HEK293 (cell line): ENCODE results near the gene MASP1.

Source experiments
- CTCF ChIA-PET: fragments of 350-600 bp; formaldehyde crosslinking; extraction: SDS; loops from one replicate; lab custom pipeline; 2021; ENCODE audit warnings: antibody characterized with exemption; lab: Yijun Ruan, JAX
- POLR2A ChIA-PET: fragments of 300-600 bp; formaldehyde crosslinking; extraction: SDS; loops from one replicate; lab custom pipeline; 2020; ENCODE audit warnings: antibody characterized with exemption, inconsistent platforms; lab: Yijun Ruan, JAX
- H3K27ac ChIP-seq: fragments of 200-500 bp; sonication (Bioruptor generic); 2 replicates; pipeline ENCODE4 v1.5.1; 2014; ENCODE audit warnings: low read depth, low read length, control low read depth, inconsistent platforms; ENCODE audit errors: extremely low read depth
- H3K36me3 ChIP-seq, 2 experiments: fragments of 200-500 bp in 1 of 2; sonication (Bioruptor generic) in 1 of 2; 1 replicate in 1 of 2; 2 replicates in 1 of 2; pipeline ENCODE4 v1.5.1; 2014 to 2017; ENCODE audit warnings: inconsistent platforms in 2 of 2, low read length in 2 of 2; ENCODE audit not compliant: control insufficient read depth in 2 of 2, insufficient read depth in 1 of 2
- H3K4me1 ChIP-seq: fragments of 200-500 bp; sonication (Bioruptor generic); 2 replicates; pipeline ENCODE4 v1.5.1; 2014; ENCODE audit warnings: mild to moderate bottlenecking, low read length, inconsistent platforms; ENCODE audit not compliant: control insufficient read depth, insufficient read depth
- H3K4me3 ChIP-seq: 2 replicates; pipeline ENCODE4 v1.5.1; 2011; ENCODE audit warnings: low read depth, mild to moderate bottlenecking, control low read depth, low read length, moderate library complexity
- H3K9me3 ChIP-seq: fragments of 200-500 bp; sonication (Bioruptor generic); 2 replicates; pipeline ENCODE4 v1.5.1; 2014; ENCODE audit warnings: low read depth, low read length, inconsistent platforms; ENCODE audit not compliant: control insufficient read depth, insufficient read depth
- AEBP2 ChIP-seq: fragments of 450-650 bp; formaldehyde crosslinking; IDR thresholded peaks from 2 replicates; pipeline ENCODE4 v1.5.1; 2016; ENCODE audit warnings: missing biosample characterization, missing genetic modification characterization, borderline replicate concordance
- BCL11B ChIP-seq: fragments of 450-650 bp; formaldehyde crosslinking; IDR thresholded peaks from 2 replicates; pipeline ENCODE4 v1.5.1; 2016; ENCODE audit warnings: low read depth, missing biosample characterization, missing genetic modification characterization
- FEZF1 ChIP-seq: fragments of 450-650 bp; formaldehyde crosslinking; IDR thresholded peaks from 2 replicates; pipeline ENCODE4 v1.5.1; 2016; ENCODE audit warnings: missing biosample characterization, missing genetic modification characterization
- HOXA7 ChIP-seq: sonication (generic); formaldehyde crosslinking; IDR thresholded peaks from 2 replicates; pipeline ENCODE4 v1.8.1; 2022; ENCODE audit warnings: missing genetic modification reagents, borderline replicate concordance
- MEIS1 ChIP-seq: sonication (generic); formaldehyde crosslinking; IDR thresholded peaks from 2 replicates; pipeline ENCODE4 v1.8.1; 2022; ENCODE audit warnings: missing genetic modification reagents, mild to moderate bottlenecking, borderline replicate concordance
- PRDM1 ChIP-seq: fragments of 450-650 bp; formaldehyde crosslinking; IDR thresholded peaks from 2 replicates; pipeline ENCODE4; 2016; ENCODE audit warnings: missing biosample characterization, missing genetic modification characterization
- TCF7L2 ChIP-seq: IDR thresholded peaks from 2 replicates; pipeline ENCODE4 v1.6.1; 2011; ENCODE audit warnings: low read depth, mild to moderate bottlenecking, inconsistent platforms, low read length, moderate library complexity, borderline replicate concordance
- ZBTB1 ChIP-seq: fragments of 450-650 bp; formaldehyde crosslinking; IDR thresholded peaks from 2 replicates; pipeline ENCODE4 v1.5.1; 2016; ENCODE audit warnings: missing biosample characterization, missing genetic modification characterization
- ZBTB21 ChIP-seq: fragments of 450-650 bp; formaldehyde crosslinking; IDR thresholded peaks from 2 replicates; pipeline ENCODE4 v1.5.1; 2017; ENCODE audit warnings: missing biosample characterization, missing genetic modification characterization
- ZEB2 ChIP-seq: fragments of 450-650 bp; formaldehyde crosslinking; IDR thresholded peaks from 2 replicates; pipeline ENCODE4 v1.5.1; 2016; ENCODE audit warnings: missing biosample characterization, missing genetic modification characterization
- ZFP41 ChIP-seq: fragments of 450-650 bp; formaldehyde crosslinking; IDR thresholded peaks from 2 replicates; pipeline ENCODE4 v1.5.1; 2016; ENCODE audit warnings: missing biosample characterization, missing genetic modification characterization, borderline replicate concordance
- ZNF2 ChIP-seq: fragments of 450-650 bp; formaldehyde crosslinking; IDR thresholded peaks from 2 replicates; pipeline ENCODE4 v1.5.1; 2016; ENCODE audit warnings: missing biosample characterization, missing genetic modification characterization
- ZNF280C ChIP-seq: fragments of 450-650 bp; formaldehyde crosslinking; IDR thresholded peaks from 2 replicates; pipeline ENCODE4 v1.5.1; 2016; ENCODE audit warnings: missing biosample characterization, missing genetic modification characterization
- ZNF324 ChIP-seq: fragments of 450-650 bp; formaldehyde crosslinking; IDR thresholded peaks from 2 replicates; pipeline ENCODE4 v1.5.1; 2016; ENCODE audit warnings: missing biosample characterization, missing genetic modification characterization
- ZNF335 ChIP-seq: fragments of 450-650 bp; formaldehyde crosslinking; conservative IDR thresholded peaks from 2 replicates; pipeline ENCODE4 v1.5.1; 2016; ENCODE audit warnings: missing biosample characterization, missing genetic modification characterization
- ZNF404 ChIP-seq: fragments of 450-650 bp; formaldehyde crosslinking; IDR thresholded peaks from 2 replicates; pipeline ENCODE4 v1.5.1; 2017; ENCODE audit warnings: missing biosample characterization, missing genetic modification characterization
- ZNF416 ChIP-seq: fragments of 450-650 bp; formaldehyde crosslinking; IDR thresholded peaks from 2 replicates; pipeline ENCODE4 v1.5.1; 2016; ENCODE audit warnings: missing biosample characterization, missing genetic modification characterization
- ZNF449 ChIP-seq: fragments of 450-650 bp; formaldehyde crosslinking; IDR thresholded peaks from 2 replicates; pipeline ENCODE4 v1.5.1; 2017; ENCODE audit warnings: missing biosample characterization, mild to moderate bottlenecking, missing genetic modification characterization, moderate library complexity
- ZNF48 ChIP-seq: fragments of 450-650 bp; formaldehyde crosslinking; IDR thresholded peaks from 2 replicates; pipeline ENCODE4 v1.5.1; 2016; ENCODE audit warnings: missing biosample characterization, missing genetic modification characterization
- ZNF501 ChIP-seq: fragments of 450-650 bp; formaldehyde crosslinking; IDR thresholded peaks from 2 replicates; pipeline ENCODE4 v1.5.1; 2016; ENCODE audit warnings: missing biosample characterization, missing genetic modification characterization
- ZNF521 ChIP-seq: fragments of 450-650 bp; formaldehyde crosslinking; IDR thresholded peaks from 2 replicates; pipeline ENCODE4 v1.5.1; 2017; ENCODE audit warnings: missing biosample characterization, mild to moderate bottlenecking, missing genetic modification characterization
- ZNF561 ChIP-seq: fragments of 450-650 bp; IDR thresholded peaks from 2 replicates; pipeline ENCODE4 v1.5.1; 2018; ENCODE audit warnings: missing biosample characterization, missing genetic modification characterization, borderline replicate concordance
- ZNF600 ChIP-seq: fragments of 450-650 bp; formaldehyde crosslinking; IDR thresholded peaks from 2 replicates; pipeline ENCODE4 v1.5.1; 2016; ENCODE audit warnings: missing biosample characterization, missing genetic modification characterization
- ZNF610 ChIP-seq: fragments of 450-650 bp; formaldehyde crosslinking; IDR thresholded peaks from 2 replicates; pipeline ENCODE4 v1.5.1; 2016; ENCODE audit warnings: missing biosample characterization, missing genetic modification characterization, borderline replicate concordance
- ZNF768 ChIP-seq: fragments of 450-650 bp; formaldehyde crosslinking; IDR thresholded peaks from 2 replicates; pipeline ENCODE4 v1.5.1; 2018; ENCODE audit warnings: missing biosample characterization, mild to moderate bottlenecking, missing genetic modification characterization
- ZNF777 ChIP-seq: fragments of 450-650 bp; formaldehyde crosslinking; IDR thresholded peaks from 2 replicates; pipeline ENCODE4 v1.5.1; 2017; ENCODE audit warnings: missing biosample characterization, missing genetic modification characterization, borderline replicate concordance
- ZNF830 ChIP-seq: fragments of 450-650 bp; IDR thresholded peaks from 2 replicates; pipeline ENCODE4 v1.5.0; 2018; ENCODE audit warnings: missing biosample characterization, missing genetic modification characterization, low read depth, mild to moderate bottlenecking, moderate library complexity
- ZSCAN5A ChIP-seq: fragments of 450-650 bp; formaldehyde crosslinking; IDR thresholded peaks from 2 replicates; pipeline ENCODE4 v1.5.1; 2016; ENCODE audit warnings: missing biosample characterization, missing genetic modification characterization
- TF ChIP-seq, protein P1 (sequence below): fragments of 450-650 bp; formaldehyde crosslinking; IDR thresholded peaks from 2 replicates; pipeline ENCODE4 v1.5.1; 2016; ENCODE audit warnings: missing biosample characterization, missing genetic modification characterization

Gene MASP1

GRCh38 chr3:187213616-187214015 is 77.9 kb downstream of the MASP1 start (continued):
- TF ChIP-seq ZNF335 (tag by site-specific recombination) (no peak), ZNF2 (tag by site-specific recombination) (no peak), ZNF324 (tag by site-specific recombination) (no peak), ZNF830 (tag by site-specific recombination) (no peak)

GRCh38 chr3:187212705-187213104 is 78.8 kb downstream of the MASP1 start:
- Histone ChIP-seq H3K4me1 (no peaks in the 10 kb centered on the region), H3K9me3 (no peaks in the 10 kb centered on the region), H3K27ac (no peak overlapping the region), H3K4me3 (no peak overlapping the region), H3K36me3 (no peaks in the 10 kb centered on the region)
- CTCF ChIA-PET = interaction anchor here (0.7 kb wide), 1 partner anchor 321 kb away, joined by 5 read pairs; no protein-coding TSS in a partner anchor
- POLR2A ChIA-PET = no interaction called here
- no peak for TF ChIP-seq ZFP41
- no peak for TF ChIP-seq ZBTB1 (tag by site-specific recombination)
- TF ChIP-seq ZBTB21 (tag by site-specific recombination) = no peak
- TF ChIP-seq ZNF449 = no peak
- no peak for TF ChIP-seq ZNF280C (tag by site-specific recombination)
- no peak for TF ChIP-seq PRDM1
- TF ChIP-seq ZNF521 (tag by site-specific recombination) = no peak
- TF ChIP-seq, protein P1, sequence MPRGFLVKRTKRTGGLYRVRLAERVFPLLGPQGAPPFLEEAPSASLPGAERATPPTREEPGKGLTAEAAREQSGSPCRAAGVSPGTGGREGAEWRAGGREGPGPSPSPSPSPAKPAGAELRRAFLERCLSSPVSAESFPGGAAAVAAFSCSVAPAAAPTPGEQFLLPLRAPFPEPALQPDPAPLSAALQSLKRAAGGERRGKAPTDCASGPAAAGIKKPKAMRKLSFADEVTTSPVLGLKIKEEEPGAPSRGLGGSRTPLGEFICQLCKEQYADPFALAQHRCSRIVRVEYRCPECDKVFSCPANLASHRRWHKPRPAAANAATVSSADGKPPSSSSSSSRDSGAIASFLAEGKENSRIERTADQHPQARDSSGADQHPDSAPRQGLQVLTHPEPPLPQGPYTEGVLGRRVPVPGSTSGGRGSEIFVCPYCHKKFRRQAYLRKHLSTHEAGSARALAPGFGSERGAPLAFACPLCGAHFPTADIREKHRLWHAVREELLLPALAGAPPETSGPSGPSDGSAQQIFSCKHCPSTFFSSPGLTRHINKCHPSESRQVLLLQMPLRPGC (tag by site-specific recombination) = no peak
- no peak for TF ChIP-seq ZNF404 (tag by site-specific recombination)
- no peak for TF ChIP-seq TCF7L2
- no peak for TF ChIP-seq HOXA7 (CRISPR knock-in tag)
- no peak for TF ChIP-seq MEIS1
- no peak for TF ChIP-seq ZNF416 (tag by site-specific recombination)
- no peak for TF ChIP-seq ZNF777 (tag by site-specific recombination)
- TF ChIP-seq ZNF561 = no peak

DNA sequence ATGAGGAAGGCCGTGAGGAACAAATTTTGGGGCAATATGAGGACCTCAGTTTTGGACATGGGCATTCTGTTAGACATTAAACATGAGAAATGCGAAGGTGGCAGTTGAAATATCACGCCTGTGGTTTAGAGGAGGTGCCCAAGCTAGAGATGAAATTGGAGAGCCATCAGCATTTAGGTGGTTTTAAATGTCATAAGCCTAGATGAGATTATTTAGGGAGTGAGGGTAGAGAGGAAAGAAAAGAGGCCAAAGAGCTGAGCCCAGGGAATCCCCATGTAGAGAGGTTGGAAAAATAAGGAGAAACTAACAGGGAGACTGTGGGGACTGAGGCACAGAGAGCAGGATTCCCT is 79.4 kb downstream of the MASP1 start:
- H3K36me3 ChIP-seq = no peaks in the 10 kb centered on the region
- no peak for TF ChIP-seq ZEB2 (tag by site-specific recombination)
- no peak for TF ChIP-seq ZNF610 (tag by site-specific recombination)
- TF ChIP-seq PRDM1 = no peak
- TF ChIP-seq ZSCAN5A (tag by site-specific recombination) = no peak
- no peak for TF ChIP-seq BCL11B (tag by site-specific recombination)
- no peak for TF ChIP-seq ZNF501 (tag by site-specific recombination)
- no peak for TF ChIP-seq ZBTB21 (tag by site-specific recombination)
- TF ChIP-seq AEBP2 (tag by site-specific recombination) = no peak
- no peak for TF ChIP-seq ZNF48 (tag by site-specific recombination)
- no peak for TF ChIP-seq FEZF1 (tag by site-specific recombination)
- TF ChIP-seq ZNF768 (tag by site-specific recombination) = no peak
- TF ChIP-seq ZNF600 (tag by site-specific recombination) = no peak
- POLR2A ChIA-PET = no interaction called here
- no peak overlapping the region for H3K4me3 ChIP-seq
- CTCF ChIA-PET = interaction anchor here (0.7 kb wide), 1 partner anchor 322 kb away, joined by 5 read pairs; no protein-coding TSS in a partner anchor
- H3K9me3 ChIP-seq = no peaks in the 10 kb centered on the region
- H3K27ac ChIP-seq = no peak overlapping the region
- H3K4me1 ChIP-seq = no peaks in the 10 kb centered on the region
